Inferior parietal cortex (tissue), 1 donor: ENCODE results near the gene ACTN4.

Experiments used
- DNase-seq: peaks from one replicate; pipeline ENCODE4 v3.0.0-alpha.2; 2016; ENCODE audit errors: extremely low spot score

ACTN4 gene

DNA sequence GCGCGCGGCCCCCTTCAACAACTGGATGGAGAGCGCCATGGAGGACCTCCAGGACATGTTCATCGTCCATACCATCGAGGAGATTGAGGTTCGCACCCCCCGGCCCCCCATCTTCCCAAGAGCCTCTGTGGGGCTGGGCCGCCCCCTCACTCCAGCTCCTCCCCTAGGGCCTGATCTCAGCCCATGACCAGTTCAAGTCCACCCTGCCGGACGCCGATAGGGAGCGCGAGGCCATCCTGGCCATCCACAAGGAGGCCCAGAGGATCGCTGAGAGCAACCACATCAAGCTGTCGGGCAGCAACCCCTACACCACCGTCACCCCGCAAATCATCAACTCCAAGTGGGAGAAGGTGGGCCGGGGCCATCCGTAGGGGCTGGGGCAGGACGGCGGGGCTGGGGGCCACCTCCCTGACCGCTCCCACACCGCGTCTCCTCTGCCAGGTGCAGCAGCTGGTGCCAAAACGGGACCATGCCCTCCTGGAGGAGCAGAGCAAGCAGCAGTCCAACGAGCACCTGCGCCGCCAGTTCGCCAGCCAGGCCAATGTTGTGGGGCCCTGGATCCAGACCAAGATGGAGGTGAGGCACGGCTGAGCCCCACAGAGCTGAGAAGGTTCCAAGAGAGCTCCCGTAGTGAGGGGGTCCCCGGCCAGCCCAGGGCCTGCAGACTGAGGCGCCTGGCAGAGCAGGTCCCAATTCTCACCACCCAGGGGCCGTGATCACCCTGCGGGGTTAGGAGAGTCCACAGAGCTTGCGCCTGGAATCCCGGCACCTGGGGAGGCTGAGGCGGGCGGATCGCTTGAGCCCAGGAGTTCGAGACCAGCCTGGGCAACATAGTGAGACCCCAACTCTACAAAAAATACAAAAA is 76.8 kb downstream of the ACTN4 start:
- no peak for DNase-seq

DNA sequence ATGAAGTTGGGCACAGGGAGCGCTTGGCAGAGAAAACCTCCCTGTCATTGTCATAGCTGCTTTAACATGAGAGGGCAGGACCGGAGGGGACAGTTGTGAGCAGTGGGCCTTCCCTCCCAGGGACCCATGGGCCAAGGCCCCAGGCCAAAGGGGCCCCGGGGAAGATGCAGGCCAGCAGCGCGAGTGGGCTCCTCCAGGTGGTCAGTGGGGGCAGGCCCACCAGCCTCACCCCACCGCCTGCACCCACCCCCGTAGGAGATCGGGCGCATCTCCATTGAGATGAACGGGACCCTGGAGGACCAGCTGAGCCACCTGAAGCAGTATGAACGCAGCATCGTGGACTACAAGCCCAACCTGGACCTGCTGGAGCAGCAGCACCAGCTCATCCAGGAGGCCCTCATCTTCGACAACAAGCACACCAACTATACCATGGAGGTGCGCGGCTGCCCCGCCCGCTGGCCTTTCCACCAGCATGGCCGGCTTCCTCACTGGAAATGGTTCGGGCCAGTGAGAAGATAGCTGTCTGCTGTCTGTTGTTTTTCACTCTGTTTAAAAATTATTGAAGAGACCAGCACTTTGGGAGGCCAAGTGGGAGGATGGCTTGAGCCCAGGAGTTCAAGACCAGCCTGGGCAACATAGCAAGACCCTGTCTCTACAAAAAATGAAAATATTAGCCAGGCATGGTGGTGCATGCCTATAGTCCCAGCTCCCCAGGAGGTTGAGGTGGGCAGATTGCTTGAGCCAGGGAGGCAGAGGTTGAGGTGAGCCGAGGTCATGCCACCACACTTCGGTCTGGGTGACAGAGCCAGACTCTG is 78.2 kb downstream of the ACTN4 start:
- DNase-seq = no peak

DNA sequence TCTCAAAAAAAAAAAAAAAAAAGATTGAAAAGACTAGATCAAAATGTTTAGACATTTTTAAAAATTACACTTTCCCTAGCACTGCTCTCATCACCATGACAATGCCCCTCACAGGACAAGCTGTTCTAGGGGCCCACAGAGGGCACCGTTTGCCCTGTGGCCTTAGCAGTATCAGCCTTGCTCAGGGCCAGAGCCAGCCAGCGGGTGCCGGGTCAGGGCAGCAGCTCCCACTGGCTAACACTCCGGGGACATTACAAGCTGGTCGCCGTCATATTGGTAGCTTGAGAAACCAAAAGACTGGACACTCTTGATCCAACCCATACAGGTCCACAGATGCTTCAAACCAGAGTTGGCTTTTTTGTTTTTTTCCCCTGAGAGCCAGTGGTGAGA is 78.8 kb downstream of the ACTN4 start:
- no peak for DNase-seq

GRCh38 chr19:38726761-38727301 is 79.4 kb downstream of the ACTN4 start:
- no peak for DNase-seq

DNA sequence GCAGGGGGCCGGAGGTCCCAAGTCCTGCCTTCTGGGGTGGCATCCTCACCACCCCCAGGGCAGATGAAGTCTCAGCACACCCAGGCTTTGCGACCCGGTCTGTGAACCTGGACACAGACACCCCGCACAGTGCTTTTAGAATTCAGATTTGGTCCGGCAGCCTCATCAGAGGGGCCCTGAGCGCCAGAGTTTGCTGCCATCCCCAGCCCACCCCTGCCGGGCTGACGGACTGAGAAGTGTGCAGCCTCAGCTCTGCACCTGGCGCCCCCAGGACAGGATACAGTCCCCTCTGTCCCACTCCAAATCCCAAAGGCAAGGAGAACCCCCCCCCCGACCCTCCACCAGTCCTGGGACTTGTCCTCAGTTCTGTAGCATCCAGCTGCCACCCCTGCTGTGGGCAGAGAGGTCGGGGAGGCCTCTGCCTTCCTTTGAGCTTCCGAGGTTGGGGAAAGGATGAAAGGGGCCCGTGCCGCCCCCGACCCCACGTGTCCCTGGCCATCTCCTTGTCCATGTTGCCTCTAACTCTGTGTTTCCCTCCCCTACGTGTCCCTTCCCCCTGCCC is 79.9 kb downstream of the ACTN4 start:
- DNase-seq = no peak

DNA sequence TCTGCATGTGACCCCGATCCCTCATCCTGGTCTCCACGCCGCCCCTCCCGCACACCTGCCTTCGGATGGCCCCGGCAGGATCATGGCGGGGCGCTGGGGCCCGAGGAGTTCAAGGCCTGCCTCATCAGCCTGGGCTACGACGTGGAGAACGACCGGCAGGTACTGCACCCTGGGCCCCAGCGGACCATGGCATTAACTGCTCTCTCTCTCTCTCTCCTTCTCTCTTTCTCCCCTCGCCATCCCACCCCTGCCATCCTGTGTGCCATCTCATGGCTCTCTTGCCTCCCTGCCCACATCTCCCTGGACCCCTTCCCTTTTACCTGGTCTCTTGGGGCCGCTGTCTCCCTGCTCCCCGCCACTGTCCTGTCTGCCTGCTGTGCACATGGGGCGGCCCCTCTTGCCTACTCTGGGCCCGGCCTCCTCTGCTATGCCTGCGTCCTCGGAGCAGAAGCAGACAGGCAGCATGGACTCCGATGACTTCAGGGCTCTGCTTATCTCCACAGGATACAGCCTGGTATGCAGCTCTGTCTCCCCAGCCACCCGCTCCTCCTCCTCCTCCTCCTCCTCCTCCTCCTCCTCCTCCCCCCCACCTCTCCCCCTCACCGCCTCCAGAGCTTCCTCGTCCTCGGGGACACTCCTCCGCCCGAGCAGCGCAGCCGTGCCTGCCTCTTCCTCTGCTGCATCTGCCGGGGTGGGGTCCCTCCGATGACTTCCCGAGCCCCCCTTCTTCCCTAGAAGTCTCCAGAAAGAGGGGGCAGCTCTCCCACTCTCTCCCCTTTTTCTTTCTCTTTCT is 80.6 kb downstream of the ACTN4 start:
- DNase-seq = no peak

DNA sequence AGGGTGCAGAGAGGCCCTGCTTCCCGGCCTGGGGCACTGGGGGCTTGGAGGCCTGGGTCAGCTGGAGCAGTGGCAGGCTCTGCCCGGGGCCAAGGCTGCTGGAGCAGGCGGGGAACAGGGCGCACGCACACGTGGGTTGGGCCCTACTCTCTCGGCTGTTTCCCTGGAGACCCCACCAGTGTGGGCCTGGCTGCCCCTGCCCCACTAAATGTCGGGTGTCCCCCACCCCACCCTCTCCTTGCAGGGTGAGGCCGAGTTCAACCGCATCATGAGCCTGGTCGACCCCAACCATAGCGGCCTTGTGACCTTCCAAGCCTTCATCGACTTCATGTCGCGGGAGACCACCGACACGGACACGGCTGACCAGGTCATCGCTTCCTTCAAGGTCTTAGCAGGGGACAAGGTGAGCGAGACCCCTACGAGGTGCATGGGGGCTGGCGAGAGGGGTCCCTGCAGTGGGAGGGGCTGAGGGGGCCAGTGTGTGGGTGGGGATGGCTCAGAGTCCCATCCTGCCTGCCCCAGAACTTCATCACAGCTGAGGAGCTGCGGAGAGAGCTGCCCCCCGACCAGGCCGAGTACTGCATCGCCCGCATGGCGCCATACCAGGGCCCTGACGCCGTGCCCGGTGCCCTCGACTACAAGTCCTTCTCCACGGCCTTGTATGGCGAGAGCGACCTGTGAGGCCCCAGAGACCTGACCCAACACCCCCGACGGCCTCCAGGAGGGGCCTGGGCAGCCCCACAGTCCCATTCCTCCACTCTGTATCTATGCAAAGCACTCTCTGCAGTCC is 81.5 kb downstream of the ACTN4 start:
- no peak for DNase-seq

GRCh38 chr19:38729653-38730469 is 82.4 kb downstream of the ACTN4 start:
- no peak for DNase-seq

DNA sequence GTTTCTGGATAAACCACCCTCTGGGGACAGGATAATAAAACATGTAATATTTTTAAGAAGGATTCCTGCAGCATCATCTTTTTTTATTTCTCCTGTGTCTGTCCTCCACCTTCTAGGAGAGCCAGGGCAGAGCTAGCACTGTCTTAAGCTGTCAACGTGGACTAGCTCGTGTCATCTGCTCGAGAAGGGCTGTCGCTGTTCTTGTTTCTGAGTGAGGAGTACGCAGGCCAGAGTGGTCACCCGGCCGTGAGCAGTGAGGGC is 83.0 kb downstream of the ACTN4 start:
- no peak for DNase-seq

DNA sequence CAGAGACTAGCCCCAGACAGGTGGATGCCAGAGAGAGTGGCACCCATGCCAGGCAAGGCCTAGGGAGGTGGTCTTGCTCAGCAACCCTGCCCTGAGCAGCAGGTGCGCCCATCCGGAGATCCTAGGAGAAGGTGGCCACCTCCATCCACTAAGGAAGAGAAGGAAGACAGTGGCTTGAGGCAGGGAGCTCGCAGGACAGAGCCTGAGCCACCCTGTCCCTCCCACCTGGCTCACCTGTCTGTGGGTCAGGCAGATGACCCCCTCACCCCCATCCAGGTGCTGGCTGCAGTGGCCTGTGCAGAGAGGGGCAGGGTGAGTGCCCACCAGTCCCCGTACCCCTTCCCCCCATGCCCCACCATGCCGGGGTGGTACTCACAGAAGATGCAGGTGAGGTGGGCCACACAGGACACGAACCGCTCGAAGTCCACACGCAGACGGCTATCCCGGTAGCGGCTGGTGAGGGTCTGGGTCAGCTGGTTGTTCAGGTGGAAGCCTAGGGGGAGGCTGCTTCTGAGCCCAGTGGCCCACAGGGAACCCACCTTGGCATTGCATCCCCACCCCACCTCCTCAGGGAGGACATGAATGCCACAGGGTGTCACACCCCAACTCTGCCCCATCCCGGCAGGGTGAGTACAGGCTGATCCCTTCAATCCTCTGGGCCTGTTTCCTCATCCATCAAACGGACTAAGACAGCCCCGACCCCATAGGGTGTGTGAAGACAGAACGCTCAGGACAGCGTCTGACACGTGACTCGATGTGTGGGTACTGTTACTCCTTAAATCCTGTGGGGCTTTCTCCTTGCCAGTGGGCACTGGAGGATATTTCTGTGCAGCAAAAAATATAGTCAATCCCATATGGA is 83.5 kb downstream of the ACTN4 start:
- no peak for DNase-seq

DNA sequence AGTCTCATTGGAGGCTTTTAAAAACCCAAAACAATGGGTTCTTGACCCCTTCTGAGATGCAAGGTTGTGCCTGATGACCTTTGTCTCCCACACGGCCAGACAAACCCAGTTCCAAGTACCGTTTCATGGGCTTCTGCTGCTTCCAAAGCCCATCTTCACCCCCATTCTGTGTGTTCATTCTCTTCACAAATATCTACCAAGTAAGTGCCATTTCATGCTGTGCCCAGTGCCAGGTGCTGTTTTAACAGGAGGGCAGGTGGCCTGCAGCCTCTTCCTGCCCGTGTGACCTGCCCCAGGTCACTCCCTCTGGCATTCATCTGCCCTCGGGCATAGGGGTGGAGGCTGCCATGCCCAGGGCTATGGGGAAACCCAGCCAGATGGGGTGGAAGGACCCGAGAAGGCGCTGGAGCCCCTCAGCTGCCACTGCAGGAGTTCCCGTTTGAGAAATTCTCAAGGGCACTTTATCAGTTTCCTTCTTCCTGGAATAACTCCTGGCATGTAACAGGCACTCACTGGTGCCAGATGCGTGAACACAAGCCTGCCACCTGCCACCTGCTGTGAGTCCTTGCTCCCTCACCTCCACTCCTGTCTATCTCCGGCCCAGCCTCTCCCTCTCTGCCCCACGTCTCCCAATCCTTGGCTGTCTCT is 84.3 kb downstream of the ACTN4 start:
- no peak for DNase-seq

DNA sequence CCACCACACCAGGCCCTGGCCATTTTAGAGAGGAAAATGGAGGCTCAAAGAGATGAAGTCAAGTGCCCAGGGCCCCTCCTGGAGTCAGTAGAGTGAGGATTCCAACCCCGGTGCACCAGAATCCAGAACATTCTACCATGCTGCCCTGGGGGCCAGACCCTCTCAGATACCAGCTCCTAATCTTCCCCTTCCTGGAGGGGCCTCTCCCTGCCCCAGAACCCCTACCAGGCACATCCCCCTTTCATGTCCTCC is 85.7 kb downstream of the ACTN4 start:
- no peak for DNase-seq

DNA sequence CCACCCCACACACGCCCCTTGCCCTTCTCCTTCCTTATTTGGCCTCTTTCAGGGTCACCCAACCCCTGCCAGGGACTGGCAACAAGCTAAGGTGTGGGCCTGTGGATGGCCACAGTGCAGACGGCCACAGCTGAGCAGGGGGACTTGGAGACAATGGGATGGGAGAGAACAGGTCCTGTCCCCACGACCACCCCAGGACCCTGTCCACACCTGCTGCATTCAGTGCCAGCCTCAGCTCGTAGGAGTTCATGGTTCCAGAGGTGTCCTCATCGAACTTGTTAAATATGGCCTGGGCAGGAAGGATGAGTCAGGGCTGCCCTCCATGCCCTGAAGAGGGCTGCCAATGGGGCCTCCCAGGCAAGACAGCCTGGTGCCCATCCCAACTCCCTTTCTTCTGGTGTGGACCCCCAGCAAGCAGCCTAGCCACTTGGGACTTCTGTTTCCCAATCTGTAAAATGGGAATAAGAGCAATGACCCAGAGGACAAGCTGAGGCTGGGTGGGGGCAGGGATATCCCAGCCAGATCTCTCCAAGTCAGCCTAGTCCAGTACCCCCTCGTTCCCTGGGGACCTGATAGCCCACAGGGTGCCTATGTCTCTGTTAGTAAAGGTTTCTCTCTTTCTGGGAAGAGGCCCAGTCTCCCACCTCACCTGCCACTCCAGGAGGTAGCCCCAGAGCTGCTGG is 86.2 kb downstream of the ACTN4 start:
- no peak for DNase-seq

- DNase-seq = no peak
Observed at GRCh38 chr19:38734176-38734425, 86.7 kb downstream of the ACTN4 start.

DNA sequence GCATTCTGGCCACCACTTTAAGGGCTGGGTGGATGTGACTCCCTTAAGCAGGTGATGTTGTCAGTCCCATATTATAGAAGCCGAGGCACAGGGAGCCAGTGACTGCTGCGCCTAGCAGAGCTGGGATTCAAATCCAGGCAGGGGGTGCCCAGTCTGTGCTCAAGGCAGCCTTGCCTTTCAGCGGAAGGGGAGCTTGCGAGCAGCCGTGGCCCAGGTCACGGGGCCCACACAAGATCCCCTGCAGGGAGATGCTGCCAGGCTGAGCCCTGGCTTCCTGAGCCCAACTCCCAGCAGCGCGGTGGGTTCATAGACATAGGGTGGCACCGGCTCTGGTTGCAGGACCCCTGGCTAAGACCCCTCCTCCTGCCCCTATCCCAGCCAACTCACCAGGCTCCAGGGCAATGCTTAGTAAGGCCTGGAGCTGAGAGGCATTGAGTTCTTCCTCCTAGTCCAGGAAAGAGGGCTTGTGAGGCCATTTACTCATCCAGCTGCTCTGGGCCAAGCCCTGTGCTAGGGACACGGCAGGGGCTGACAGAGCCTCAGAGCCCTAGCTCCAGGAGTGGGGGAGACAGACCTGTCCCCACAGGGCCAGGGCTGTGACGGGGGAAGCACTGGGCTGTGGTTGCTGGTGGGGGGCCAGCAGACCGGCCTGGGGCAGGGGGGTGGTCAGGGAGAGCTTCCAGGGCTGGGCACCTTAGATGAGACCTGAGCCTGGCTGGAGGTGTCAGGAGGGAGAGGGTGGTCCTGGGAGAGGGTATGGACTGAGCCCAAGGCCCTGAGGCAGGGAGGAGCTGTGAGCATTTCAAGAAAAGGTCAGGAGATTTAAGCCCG is 87.2 kb downstream of the ACTN4 start:
- no peak for DNase-seq

GRCh38 chr19:38735257-38735686 is 87.8 kb downstream of the ACTN4 start:
- no peak for DNase-seq

GRCh38 chr19:38736036-38736412 is 88.6 kb downstream of the ACTN4 start:
- no peak for DNase-seq
